Gastrocnemius medialis (tissue), 4 donors: ENCODE measurements around the gene ZDHHC4. TPM values are rescaled to one million over a fixed set of nuclear protein-coding genes. Genes with fewer than 3 reads are reported as not detected.

Experiments
- ATAC-seq, 2 donors: fragments of 150-250 bp; one replicate each; pipeline ENCODE4 v1.9.1; 2016
- DNase-seq, 2 donors: peaks; one replicate each; pipeline ENCODE4 v3.0.0-alpha.2; 2019
- H3K27ac ChIP-seq, 4 donors: fragments of 200-600 bp; sonication (generic); 1 replicate in 1 of 4; 2 replicates in 3 of 4; pipeline ENCODE4 v1.5.1; 2016 to 2018; ENCODE audit warnings: mild to moderate bottlenecking in 2 of 4, moderate library complexity in 1 of 4
- H3K27me3 ChIP-seq, 3 donors: fragments of 200-600 bp; sonication (generic) in 2 of 3; 1 replicate in 1 of 3; 2 replicates in 2 of 3; pipeline versions ENCODE4 v1.5.1 to v1.6.0; 2016 to 2019; ENCODE audit warnings: mild to moderate bottlenecking in 1 of 3, moderate library complexity in 1 of 3
- H3K36me3 ChIP-seq, 2 donors: fragments of 200-600 bp; sonication (generic) in 1 of 2; one replicate each; pipeline ENCODE4 v1.5.1; 2017 to 2018
- H3K4me1 ChIP-seq, 2 donors: fragments of 200-600 bp; sonication (generic) in 1 of 2; one replicate each; pipeline ENCODE4 v1.5.1; 2016 to 2017; ENCODE audit warnings: mild to moderate bottlenecking in 2 of 2
- H3K4me3 ChIP-seq, 4 donors: fragments of 200-600 bp; sonication (generic) in 3 of 4; 1 replicate in 1 of 4; 2 replicates in 3 of 4; pipeline ENCODE4 v1.5.1; 2016 to 2019; ENCODE audit warnings: mild to moderate bottlenecking in 2 of 4
- H3K9me3 ChIP-seq, 3 donors: fragments of 200-600 bp; sonication (generic) in 2 of 3; 1 replicate in 1 of 3; 2 replicates in 2 of 3; pipeline ENCODE4 v1.5.1; 2016 to 2019
- CTCF ChIP-seq, 5 experiments: fragments of 450-650 bp in 3 of 5; fragments of 200-600 bp in 2 of 5; sonication (generic) in 2 of 5; IDR thresholded peaks in 4 of 5; conservative IDR thresholded peaks in 1 of 5; 1 replicate in 4 of 5; 2 replicates in 1 of 5; pipeline ENCODE4 v1.5.1; 2016 to 2019; ENCODE audit warnings: antibody characterized with exemption in 5 of 5, mild to moderate bottlenecking in 3 of 5, moderate library complexity in 3 of 5
- POLR2A ChIP-seq, 2 donors: fragments of 450-650 bp; IDR thresholded peaks; one replicate each; pipeline ENCODE4 v1.6.1; 2017; ENCODE audit warnings: antibody characterized with exemption in 2 of 2, mild to moderate bottlenecking in 2 of 2, moderate library complexity in 2 of 2
- in situ Hi-C, 4 donors: fragments of 200-750 bp; cut with MboI; loops; one replicate each; pipeline versions ENCODE4 v1.15.0 to v1.8.0; 2017; ENCODE audit warnings: low sequenced_read_pairs in 4 of 4
- intact Hi-C: fragments of 100-400 bp; cut with DNase I; formaldehyde crosslinking; loops from one replicate; pipeline ENCODE4 v1.15.1; 2023; ENCODE audit warnings: low total_unique reads
- total RNA-seq, 4 donors: library from RNA; depleted of rRNA; stranded (reverse); fragments of >200 nt; gene quantifications; one replicate each; pipeline versions ENCODE4 v1.1.0 to v1.2.3, GENCODE V29; 2016

The ZDHHC4 gene
- total RNA-seq, 4 donors from 2014 or later = 52.7 to 88.6 (median 70.5) TPM

DNA sequence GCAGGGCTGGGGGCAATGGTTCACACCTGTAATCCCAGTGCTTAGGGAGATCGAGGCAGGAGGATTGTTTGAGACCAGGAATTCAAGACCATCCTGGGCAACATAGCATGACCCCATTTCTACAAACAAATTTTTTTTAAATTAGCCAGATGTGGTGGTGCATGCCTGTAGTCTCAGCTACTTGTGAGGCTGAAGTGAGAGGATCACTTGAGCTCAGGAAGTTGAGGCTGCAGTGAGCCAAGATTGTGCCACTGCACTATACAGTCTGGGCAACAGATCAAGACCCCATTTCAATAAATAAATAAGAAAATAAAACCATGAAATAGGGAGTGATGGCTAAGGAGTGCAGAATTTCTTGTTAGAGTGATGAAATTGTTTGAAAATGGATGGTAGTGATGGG is 34.9 kb upstream of the ZDHHC4 start:
- Histone ChIP-seq H3K27ac (no peak overlapping the region), H3K4me3 (no peak overlapping the region), H3K36me3 (no peaks in the 10 kb centered on the region), H3K9me3 (no peaks in the 10 kb centered on the region), H3K4me1 (no peaks in the 10 kb centered on the region), H3K27me3 (peaks cover 8 to 12% (median 8%) of the 10 kb centered on the region in 3 donors)
- no peak for DNase-seq
- in situ Hi-C loops (no loop called here), intact Hi-C loops (no loop called here)
- ATAC-seq = no peak
- TF ChIP-seq CTCF (IDR thresholded peaks at IDR 0.05 in 4 of 5, conservative IDR thresholded peaks at IDR 0.05 in 1 of 5) (no peak), POLR2A (IDR thresholded peaks at IDR 0.05) (no peak)

GRCh38 chr7:6545398-6546126 is 31.7 kb upstream of the ZDHHC4 start:
- H3K4me1 ChIP-seq = no peaks in the 10 kb centered on the region
- in situ Hi-C loops (no loop called here), intact Hi-C loops (no loop called here)
- H3K36me3 ChIP-seq = no peaks in the 10 kb centered on the region
- H3K4me3 ChIP-seq = no peak overlapping the region
- DNase-seq (no peak), ATAC-seq (no peak)
- TF ChIP-seq POLR2A (IDR thresholded peaks at IDR 0.05) (no peak), CTCF (IDR thresholded peaks at IDR 0.05 in 4 of 5, conservative IDR thresholded peaks at IDR 0.05 in 1 of 5) (no peak)
- no peaks in the 10 kb centered on the region for H3K9me3 ChIP-seq
- no peaks in the 10 kb centered on the region for H3K27me3 ChIP-seq
- H3K27ac ChIP-seq = no peak overlapping the region

DNA sequence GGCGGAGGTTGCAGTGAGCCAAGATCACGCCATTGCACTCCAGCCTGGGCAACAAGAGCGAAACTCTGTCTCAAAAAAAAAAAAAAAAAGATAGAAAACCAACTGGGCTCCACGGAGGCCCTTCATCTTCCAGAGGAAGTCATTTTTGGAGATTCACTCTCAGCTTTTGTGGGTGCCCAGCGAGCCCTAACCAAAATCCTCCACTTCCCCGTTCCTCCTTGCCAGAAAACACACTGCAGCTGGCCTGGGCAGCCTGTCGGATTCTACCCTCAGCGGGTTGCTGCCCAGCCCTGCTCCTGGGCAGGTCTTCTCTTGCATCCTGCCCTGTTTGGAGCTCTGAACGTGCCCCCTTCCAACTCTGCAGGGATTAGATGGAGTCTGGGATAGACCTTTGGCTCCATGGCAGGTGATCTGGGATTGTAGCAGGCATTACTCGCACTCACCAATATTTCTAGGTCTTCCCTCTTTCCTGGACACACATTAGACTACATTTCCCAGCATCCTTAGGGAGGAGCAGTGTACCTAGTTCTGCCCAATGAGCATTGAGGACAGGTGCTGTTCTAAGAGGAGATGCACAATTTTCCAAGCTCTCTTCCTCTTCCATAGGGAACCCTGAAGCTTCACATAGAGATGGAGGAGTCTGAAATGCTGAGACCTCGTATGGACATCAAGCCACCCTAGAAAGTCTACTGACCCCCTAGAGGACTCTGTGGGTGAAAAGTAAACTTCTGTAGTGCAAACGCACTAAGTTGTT is 30.6 kb upstream of the ZDHHC4 start:
- no peak for TF ChIP-seq POLR2A (IDR thresholded peaks at IDR 0.05)
- no peak for TF ChIP-seq CTCF (IDR thresholded peaks at IDR 0.05 in 4 of 5, conservative IDR thresholded peaks at IDR 0.05 in 1 of 5)
- Histone ChIP-seq H3K9me3 (no peaks in the 10 kb centered on the region), H3K27me3 (no peaks in the 10 kb centered on the region), H3K27ac (no peak overlapping the region), H3K4me3 (no peak overlapping the region), H3K4me1 (no peaks in the 10 kb centered on the region), H3K36me3 (no peaks in the 10 kb centered on the region)
- DNase-seq (no peak), ATAC-seq (no peak)
- in situ Hi-C loops = no loop called here
- intact Hi-C loops = no loop called here

GRCh38 chr7:6547400-6547799 is 29.9 kb upstream of the ZDHHC4 start:
- Histone ChIP-seq H3K4me1 (no peaks in the 10 kb centered on the region), H3K36me3 (no peaks in the 10 kb centered on the region), H3K27me3 (no peaks in the 10 kb centered on the region), H3K9me3 (no peaks in the 10 kb centered on the region), H3K27ac (no peak overlapping the region), H3K4me3 (no peak overlapping the region)
- ATAC-seq (no peak), DNase-seq (no peak)
- no peak for TF ChIP-seq CTCF (IDR thresholded peaks at IDR 0.05 in 4 of 5, conservative IDR thresholded peaks at IDR 0.05 in 1 of 5)
- no peak for TF ChIP-seq POLR2A (IDR thresholded peaks at IDR 0.05)
- in situ Hi-C loops = no loop called here
- intact Hi-C loops = no loop called here
